HAP-1 (cell line): Measurements from ENCODE around the gene C6orf15.

Experiments used
- DNase-seq, 2 experiments: peaks; one replicate each; pipeline ENCODE4 v3.0.0-alpha.2; 2016 to 2020; ENCODE audit warnings: low spot score in 2 of 2
- H3K27me3 ChIP-seq: fragments of 250-450 bp; sonication (Bioruptor Pico); 2 replicates; pipeline ENCODE4 v1.5.1; 2020; ENCODE audit warnings: low read depth, mild to moderate bottlenecking, moderate library complexity
- H3K36me3 ChIP-seq: fragments of 250-450 bp; sonication (Bioruptor Pico); replicated peaks from 2 replicates; pipeline ENCODE4 v1.5.1; 2020; ENCODE audit warnings: mild to moderate bottlenecking
- H3K4me1 ChIP-seq: fragments of 250-450 bp; sonication (Bioruptor Pico); 2 replicates; pipeline ENCODE4 v1.5.1; 2020; ENCODE audit warnings: mild to moderate bottlenecking
- H3K4me3 ChIP-seq: fragments of 250-450 bp; sonication (Bioruptor Pico); 2 replicates; pipeline ENCODE4 v1.5.1; 2020; ENCODE audit warnings: mild to moderate bottlenecking, moderate library complexity
- H3K9me3 ChIP-seq: fragments of 250-450 bp; sonication (Bioruptor Pico); 2 replicates; pipeline ENCODE4 v1.5.1; 2020; ENCODE audit warnings: mild to moderate bottlenecking, moderate library complexity
- in situ Hi-C: fragments of 300-500 bp; cut with MboI; formaldehyde crosslinking; loops from 3 replicates; pipeline ENCODE4 v1.14.3; 2020; ENCODE audit warnings: low sequenced_read_pairs, inconsistent platforms, mixed read lengths

C6orf15 gene

DNA sequence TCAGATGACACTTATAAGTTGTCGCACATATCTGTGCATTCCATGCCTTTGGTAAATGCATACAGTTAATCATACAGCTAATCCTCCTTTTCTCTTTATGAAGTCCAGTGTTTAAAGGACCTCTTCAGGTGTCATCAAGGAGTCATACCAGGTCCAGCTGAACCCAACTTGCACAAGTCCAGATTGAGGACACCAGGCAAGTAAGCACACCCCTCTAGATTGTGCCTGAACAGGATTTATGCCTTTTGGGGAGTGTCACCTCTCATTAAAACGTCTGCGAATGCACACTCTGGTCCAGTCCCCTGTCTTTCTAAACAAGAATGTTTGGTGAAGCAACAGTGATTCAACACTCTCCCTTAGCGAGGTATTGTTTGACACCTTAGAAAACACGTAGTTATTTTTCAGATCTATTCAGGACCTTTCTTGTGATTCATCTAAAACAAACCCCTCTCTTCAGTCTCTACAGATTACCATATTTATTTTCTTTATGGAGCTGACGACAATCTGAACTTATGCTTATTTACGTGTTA lies 48.4 kb downstream of the C6orf15 start:
- in situ Hi-C loops, result no loop called here
- H3K27me3 ChIP-seq, result no peaks in the 10 kb centered on the region
- H3K4me1 ChIP-seq, result no peaks in the 10 kb centered on the region

More for the DNA sequence above, 48.4 kb downstream of the C6orf15 start:
- Histone ChIP-seq H3K4me3 (no peak overlapping the region), H3K36me3 (no peaks in the 10 kb centered on the region), H3K9me3 (no peaks in the 10 kb centered on the region)
- no peak for DNase-seq
